ENCODE results near the gene ABLIM3.

DNA sequence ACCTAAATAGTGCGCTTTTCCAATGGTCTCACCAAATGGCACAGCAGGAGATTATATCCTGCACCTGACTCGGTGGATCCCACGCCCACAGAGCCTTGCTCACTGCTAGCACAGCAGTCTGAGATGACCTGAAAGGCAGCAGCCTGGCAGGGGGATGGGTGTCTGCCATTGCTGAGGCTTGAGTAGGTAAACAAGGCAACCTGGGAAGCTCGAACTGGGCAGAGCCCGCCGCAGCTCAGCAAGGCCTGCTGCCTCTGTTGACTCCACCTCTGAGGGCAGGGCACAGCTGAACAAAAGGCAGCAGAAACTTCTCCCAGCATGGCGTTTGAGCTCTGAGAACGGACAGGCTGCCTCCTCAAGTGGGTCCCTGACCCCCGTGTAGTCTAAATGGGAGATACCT lies 18.1 kb upstream of the ABLIM3 start:
- TF ChIP-seq GABPA (IDR thresholded peaks at IDR 0.05; ENCODE audit: low read depth) (no peak), SPI1 (IDR thresholded peaks at IDR 0.05; ENCODE audit: borderline replicate concordance, low read depth) (no peak), POLR2AphosphoS5 (IDR thresholded peaks at IDR 0.05; ENCODE audit: low read depth) (no peak)
- TF ChIP-seq, protein P1, sequence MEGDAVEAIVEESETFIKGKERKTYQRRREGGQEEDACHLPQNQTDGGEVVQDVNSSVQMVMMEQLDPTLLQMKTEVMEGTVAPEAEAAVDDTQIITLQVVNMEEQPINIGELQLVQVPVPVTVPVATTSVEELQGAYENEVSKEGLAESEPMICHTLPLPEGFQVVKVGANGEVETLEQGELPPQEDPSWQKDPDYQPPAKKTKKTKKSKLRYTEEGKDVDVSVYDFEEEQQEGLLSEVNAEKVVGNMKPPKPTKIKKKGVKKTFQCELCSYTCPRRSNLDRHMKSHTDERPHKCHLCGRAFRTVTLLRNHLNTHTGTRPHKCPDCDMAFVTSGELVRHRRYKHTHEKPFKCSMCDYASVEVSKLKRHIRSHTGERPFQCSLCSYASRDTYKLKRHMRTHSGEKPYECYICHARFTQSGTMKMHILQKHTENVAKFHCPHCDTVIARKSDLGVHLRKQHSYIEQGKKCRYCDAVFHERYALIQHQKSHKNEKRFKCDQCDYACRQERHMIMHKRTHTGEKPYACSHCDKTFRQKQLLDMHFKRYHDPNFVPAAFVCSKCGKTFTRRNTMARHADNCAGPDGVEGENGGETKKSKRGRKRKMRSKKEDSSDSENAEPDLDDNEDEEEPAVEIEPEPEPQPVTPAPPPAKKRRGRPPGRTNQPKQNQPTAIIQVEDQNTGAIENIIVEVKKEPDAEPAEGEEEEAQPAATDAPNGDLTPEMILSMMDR (IDR thresholded peaks at IDR 0.05; ENCODE audit: insufficient read depth, low read length) = no peak
- TF ChIP-seq, protein P2, sequence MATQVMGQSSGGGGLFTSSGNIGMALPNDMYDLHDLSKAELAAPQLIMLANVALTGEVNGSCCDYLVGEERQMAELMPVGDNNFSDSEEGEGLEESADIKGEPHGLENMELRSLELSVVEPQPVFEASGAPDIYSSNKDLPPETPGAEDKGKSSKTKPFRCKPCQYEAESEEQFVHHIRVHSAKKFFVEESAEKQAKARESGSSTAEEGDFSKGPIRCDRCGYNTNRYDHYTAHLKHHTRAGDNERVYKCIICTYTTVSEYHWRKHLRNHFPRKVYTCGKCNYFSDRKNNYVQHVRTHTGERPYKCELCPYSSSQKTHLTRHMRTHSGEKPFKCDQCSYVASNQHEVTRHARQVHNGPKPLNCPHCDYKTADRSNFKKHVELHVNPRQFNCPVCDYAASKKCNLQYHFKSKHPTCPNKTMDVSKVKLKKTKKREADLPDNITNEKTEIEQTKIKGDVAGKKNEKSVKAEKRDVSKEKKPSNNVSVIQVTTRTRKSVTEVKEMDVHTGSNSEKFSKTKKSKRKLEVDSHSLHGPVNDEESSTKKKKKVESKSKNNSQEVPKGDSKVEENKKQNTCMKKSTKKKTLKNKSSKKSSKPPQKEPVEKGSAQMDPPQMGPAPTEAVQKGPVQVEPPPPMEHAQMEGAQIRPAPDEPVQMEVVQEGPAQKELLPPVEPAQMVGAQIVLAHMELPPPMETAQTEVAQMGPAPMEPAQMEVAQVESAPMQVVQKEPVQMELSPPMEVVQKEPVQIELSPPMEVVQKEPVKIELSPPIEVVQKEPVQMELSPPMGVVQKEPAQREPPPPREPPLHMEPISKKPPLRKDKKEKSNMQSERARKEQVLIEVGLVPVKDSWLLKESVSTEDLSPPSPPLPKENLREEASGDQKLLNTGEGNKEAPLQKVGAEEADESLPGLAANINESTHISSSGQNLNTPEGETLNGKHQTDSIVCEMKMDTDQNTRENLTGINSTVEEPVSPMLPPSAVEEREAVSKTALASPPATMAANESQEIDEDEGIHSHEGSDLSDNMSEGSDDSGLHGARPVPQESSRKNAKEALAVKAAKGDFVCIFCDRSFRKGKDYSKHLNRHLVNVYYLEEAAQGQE (IDR thresholded peaks at IDR 0.05; ENCODE audit: insufficient replicate concordance, low read depth) = no peak
